ENCODE measurements around the gene PHACTR1.

The PHACTR1 gene

DNA sequence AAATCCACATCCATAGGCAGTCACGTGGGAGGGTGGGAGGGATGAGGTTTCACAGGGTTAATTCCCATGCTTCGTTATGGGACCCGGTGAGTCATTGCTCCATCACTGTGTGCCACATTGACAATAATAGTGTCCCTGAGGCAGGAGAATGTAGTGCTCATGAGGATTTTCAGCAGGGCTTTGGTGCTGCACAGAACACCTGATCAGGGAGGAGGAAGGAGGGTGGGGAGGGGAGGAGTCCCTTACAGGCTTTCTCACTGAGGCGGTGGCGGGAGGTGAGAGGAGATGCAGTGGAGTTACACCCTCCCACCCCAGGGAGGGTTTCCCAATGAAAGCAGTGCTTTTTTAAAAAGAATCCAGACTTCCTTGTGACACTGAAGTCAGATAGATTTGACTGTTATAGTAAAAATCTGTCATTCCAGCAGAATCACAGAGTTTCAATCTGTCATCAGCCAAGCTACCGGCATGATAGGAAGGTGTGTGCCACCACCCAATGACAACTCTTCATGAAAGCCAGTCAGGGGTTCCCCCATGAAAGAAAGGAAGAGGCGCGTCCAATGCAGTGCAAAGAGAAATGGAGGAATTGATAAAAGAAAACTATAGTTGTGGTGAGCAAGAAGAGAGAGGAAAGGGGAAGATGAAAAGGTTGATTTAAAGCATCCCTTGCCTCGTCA is 467.0 kb downstream of the PHACTR1 start:
- H3K4me3 ChIP-seq (ENCODE audit: low read length in 2 of 2), result no peak overlapping the region
- no peaks in the 10 kb centered on the region for H3K36me3 ChIP-seq (replicated peaks in 1 of 2; ENCODE audit: control insufficient read depth in 2 of 2, insufficient read depth in 2 of 2, low read length in 2 of 2)
- no peak overlapping the region for H2AK5ac ChIP-seq (ENCODE audit: low read depth, low read length)
- no peak overlapping the region for H3K27ac ChIP-seq (replicated peaks; ENCODE audit: low read length)
- no peak overlapping the region for H3K9ac ChIP-seq (ENCODE audit: low read depth, low read length, poor library complexity)
- H3K27me3 ChIP-seq (ENCODE audit: control insufficient read depth in 3 of 3, insufficient read depth in 3 of 3, low read depth in 1 of 3, low read length in 3 of 3), result peaks cover 0 to 6% (median 0%) of the 10 kb centered on the region in 3 experiments
- H3K4ac ChIP-seq (ENCODE audit: low read length), result no peak overlapping the region
- H3K23ac ChIP-seq (ENCODE audit: low read depth, low read length, poor library complexity), result no peak overlapping the region
- no peak overlapping the region for H3K18ac ChIP-seq (ENCODE audit: low read length)
- H3K4me1 ChIP-seq (ENCODE audit: control insufficient read depth in 2 of 2, insufficient read depth in 1 of 2, low read depth in 1 of 2, low read length in 2 of 2), result peaks cover 3 to 9% of the 10 kb centered on the region in 2 donors
- H2BK5ac ChIP-seq (ENCODE audit: low read length), result no peak overlapping the region
- H4K8ac ChIP-seq (ENCODE audit: low read depth, low read length), result no peak overlapping the region
- H4K91ac ChIP-seq (ENCODE audit: low read depth, low read length, poor library complexity), result no peak overlapping the region
- H3K9me3 ChIP-seq (replicated peaks in 1 of 2; ENCODE audit: control insufficient read depth in 2 of 2, insufficient read depth in 1 of 2, low read depth in 1 of 2, low read length in 2 of 2), result no peaks in the 10 kb centered on the region
- no peak overlapping the region for H2BK120ac ChIP-seq (ENCODE audit: low read depth, low read length)
- no CpG with 5 or more reads among the region's 9 CpGs for WGBS, 2 donors (ENCODE audit: extremely low coverage in 2 of 2, insufficient read length in 2 of 2, insufficient replicate concordance in 1 of 2)
- no peak overlapping the region for H3K4me2 ChIP-seq (ENCODE audit: insufficient read depth, low read length, poor library complexity, severe bottlenecking)
- no peak overlapping the region for H2BK15ac ChIP-seq (ENCODE audit: low read length)
- no peak for DNase-seq (ENCODE audit: low spot score)
- H3K14ac ChIP-seq (ENCODE audit: low read length), result no peak overlapping the region
- no peak overlapping the region for H2AFZ ChIP-seq (ENCODE audit: low read length)
- H2BK12ac ChIP-seq (ENCODE audit: low read length), result no peak overlapping the region
- H3K79me1 ChIP-seq (ENCODE audit: low read depth, low read length), result no peaks in the 10 kb centered on the region

DNA sequence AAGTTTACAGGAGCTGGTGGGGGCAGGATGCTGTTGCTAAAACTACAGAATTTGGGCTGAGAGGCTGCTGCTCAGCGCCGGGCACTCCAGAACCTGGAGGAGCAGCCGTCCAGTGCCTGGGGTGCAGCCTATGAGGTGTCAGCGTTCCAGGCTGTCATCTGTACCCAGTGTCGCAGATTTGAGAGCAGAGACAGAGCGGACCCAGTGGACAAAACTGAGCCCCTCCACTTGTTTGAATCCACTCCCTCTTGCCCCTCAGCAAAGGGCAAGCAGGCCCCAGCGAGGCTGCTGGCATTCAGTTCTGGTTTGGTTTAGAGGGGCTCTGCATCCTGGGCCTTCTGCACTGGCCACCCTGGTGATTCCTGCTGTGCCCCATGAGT is 467.5 kb downstream of the PHACTR1 start:
- H2AK5ac ChIP-seq (ENCODE audit: low read depth, low read length), result no peak overlapping the region
- no peak overlapping the region for H4K8ac ChIP-seq (ENCODE audit: low read depth, low read length)
- H3K9me3 ChIP-seq (replicated peaks in 1 of 2; ENCODE audit: control insufficient read depth in 2 of 2, insufficient read depth in 1 of 2, low read depth in 1 of 2, low read length in 2 of 2), result no peaks in the 10 kb centered on the region
- peaks cover 3 to 10% of the 10 kb centered on the region in 2 donors for H3K4me1 ChIP-seq (ENCODE audit: control insufficient read depth in 2 of 2, insufficient read depth in 1 of 2, low read depth in 1 of 2, low read length in 2 of 2)
- peaks cover 0 to 6% (median 0%) of the 10 kb centered on the region in 3 experiments for H3K27me3 ChIP-seq (ENCODE audit: control insufficient read depth in 3 of 3, insufficient read depth in 3 of 3, low read depth in 1 of 3, low read length in 3 of 3)
- H4K91ac ChIP-seq (ENCODE audit: low read depth, low read length, poor library complexity), result no peak overlapping the region
- no peak overlapping the region for H2BK5ac ChIP-seq (ENCODE audit: low read length)
- H2BK120ac ChIP-seq (ENCODE audit: low read depth, low read length), result no peak overlapping the region
- no peak overlapping the region for H2BK15ac ChIP-seq (ENCODE audit: low read length)
- no peak overlapping the region for H3K23ac ChIP-seq (ENCODE audit: low read depth, low read length, poor library complexity)
- H3K27ac ChIP-seq (replicated peaks; ENCODE audit: low read length), result no peak overlapping the region
- H3K36me3 ChIP-seq (replicated peaks in 1 of 2; ENCODE audit: control insufficient read depth in 2 of 2, insufficient read depth in 2 of 2, low read length in 2 of 2), result no peaks in the 10 kb centered on the region
- H3K9ac ChIP-seq (ENCODE audit: low read depth, low read length, poor library complexity), result no peak overlapping the region
- no peak overlapping the region for H2BK12ac ChIP-seq (ENCODE audit: low read length)
- H3K79me1 ChIP-seq (ENCODE audit: low read depth, low read length), result no peaks in the 10 kb centered on the region
- H3K4me3 ChIP-seq (ENCODE audit: low read length in 2 of 2), result no peak overlapping the region
- no peak for DNase-seq (ENCODE audit: low spot score)
- no peak overlapping the region for H3K18ac ChIP-seq (ENCODE audit: low read length)
- H3K14ac ChIP-seq (ENCODE audit: low read length), result no peak overlapping the region
- no peak overlapping the region for H3K4ac ChIP-seq (ENCODE audit: low read length)
- WGBS, 2 donors (ENCODE audit: extremely low coverage in 2 of 2, insufficient read length in 2 of 2, insufficient replicate concordance in 1 of 2), result no CpG with 5 or more reads among the region's 7 CpGs
- H3K4me2 ChIP-seq (ENCODE audit: insufficient read depth, low read length, poor library complexity, severe bottlenecking), result no peak overlapping the region
- H2AFZ ChIP-seq (ENCODE audit: low read length), result no peak overlapping the region

DNA sequence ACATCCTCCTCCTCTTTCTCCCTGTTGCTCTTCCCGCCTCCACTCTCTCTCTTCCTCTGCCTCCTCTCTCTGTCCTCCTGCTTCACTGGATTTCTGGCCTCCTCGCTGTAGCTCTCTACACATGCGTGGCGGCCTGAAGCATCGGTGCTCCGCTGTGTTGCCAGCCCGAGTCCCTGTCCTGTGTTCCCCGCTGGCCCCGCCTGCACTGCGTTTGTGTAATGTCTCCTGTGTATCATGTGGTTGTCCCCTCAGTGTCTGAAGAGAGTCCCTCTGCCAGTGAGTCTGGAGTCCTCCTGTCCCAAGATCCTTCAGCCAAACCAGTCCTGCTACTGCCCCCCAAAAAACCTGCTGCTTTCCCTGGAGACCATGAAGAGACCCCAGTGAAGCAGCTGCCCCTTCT is 468.0 kb downstream of the PHACTR1 start:
- Histone ChIP-seq H4K91ac (ENCODE audit: low read depth, low read length, poor library complexity) (no peak overlapping the region), H3K36me3 (replicated peaks in 1 of 2; ENCODE audit: control insufficient read depth in 2 of 2, insufficient read depth in 2 of 2, low read length in 2 of 2) (no peaks in the 10 kb centered on the region), H3K27ac (replicated peaks; ENCODE audit: low read length) (no peak overlapping the region), H2AFZ (ENCODE audit: low read length) (no peak overlapping the region), H4K8ac (ENCODE audit: low read depth, low read length) (no peak overlapping the region), H3K4me1 (ENCODE audit: control insufficient read depth in 2 of 2, insufficient read depth in 1 of 2, low read depth in 1 of 2, low read length in 2 of 2) (peaks cover 3 to 10% of the 10 kb centered on the region in 2 donors), H2BK5ac (ENCODE audit: low read length) (no peak overlapping the region), H2BK120ac (ENCODE audit: low read depth, low read length) (no peak overlapping the region), H3K23ac (ENCODE audit: low read depth, low read length, poor library complexity) (no peak overlapping the region), H3K14ac (ENCODE audit: low read length) (no peak overlapping the region), H2BK15ac (ENCODE audit: low read length) (no peak overlapping the region), H3K9ac (ENCODE audit: low read depth, low read length, poor library complexity) (no peak overlapping the region), H3K79me1 (ENCODE audit: low read depth, low read length) (no peaks in the 10 kb centered on the region), H3K27me3 (ENCODE audit: control insufficient read depth in 3 of 3, insufficient read depth in 3 of 3, low read depth in 1 of 3, low read length in 3 of 3) (peaks cover 0 to 6% (median 0%) of the 10 kb centered on the region in 3 experiments), H3K4ac (ENCODE audit: low read length) (no peak overlapping the region), H2BK12ac (ENCODE audit: low read length) (no peak overlapping the region), H3K9me3 (replicated peaks in 1 of 2; ENCODE audit: control insufficient read depth in 2 of 2, insufficient read depth in 1 of 2, low read depth in 1 of 2, low read length in 2 of 2) (no peaks in the 10 kb centered on the region), H3K4me3 (ENCODE audit: low read length in 2 of 2) (peak overlapping the region in 1 of 2 donors; percentile 22), H3K4me2 (ENCODE audit: insufficient read depth, low read length, poor library complexity, severe bottlenecking) (no peak overlapping the region), H2AK5ac (ENCODE audit: low read depth, low read length) (no peak overlapping the region), H3K18ac (ENCODE audit: low read length) (no peak overlapping the region)
- no CpG with 5 or more reads among the region's 10 CpGs for WGBS, 2 donors (ENCODE audit: extremely low coverage in 2 of 2, insufficient read length in 2 of 2, insufficient replicate concordance in 1 of 2)
- DNase-seq (ENCODE audit: low spot score), result no peak

DNA sequence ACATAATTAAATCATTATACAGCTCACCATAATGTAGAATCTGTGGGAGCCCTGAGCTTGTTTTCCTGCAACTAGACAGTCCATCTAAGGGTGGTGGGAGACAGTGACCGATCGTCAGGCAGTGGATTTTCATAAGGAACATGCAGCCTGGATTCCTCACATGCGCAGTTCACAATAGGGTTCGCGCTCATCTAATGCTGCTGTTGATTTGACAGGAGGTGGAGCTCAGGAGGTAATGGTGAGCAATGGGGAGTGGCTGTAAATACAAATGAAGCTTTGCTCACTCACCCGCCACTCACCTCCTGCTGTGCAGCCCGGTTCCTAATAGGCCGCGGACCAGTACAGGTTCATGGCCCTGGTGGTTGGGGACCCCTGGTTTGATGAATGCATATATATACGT is 470.3 kb downstream of the PHACTR1 start:
- Histone ChIP-seq H3K27ac (replicated peaks; ENCODE audit: low read length) (no peak overlapping the region), H3K9me3 (replicated peaks in 1 of 2; ENCODE audit: control insufficient read depth in 2 of 2, insufficient read depth in 1 of 2, low read depth in 1 of 2, low read length in 2 of 2) (no peaks in the 10 kb centered on the region), H2AK5ac (ENCODE audit: low read depth, low read length) (no peak overlapping the region), H3K4me3 (ENCODE audit: low read length in 2 of 2) (no peak overlapping the region), H2BK15ac (ENCODE audit: low read length) (no peak overlapping the region), H3K4me1 (ENCODE audit: control insufficient read depth in 2 of 2, insufficient read depth in 1 of 2, low read depth in 1 of 2, low read length in 2 of 2) (peaks cover 0 to 10% of the 10 kb centered on the region in 2 donors), H3K4ac (ENCODE audit: low read length) (no peak overlapping the region), H2BK120ac (ENCODE audit: low read depth, low read length) (no peak overlapping the region), H2BK12ac (ENCODE audit: low read length) (no peak overlapping the region), H3K9ac (ENCODE audit: low read depth, low read length, poor library complexity) (no peak overlapping the region), H2BK5ac (ENCODE audit: low read length) (no peak overlapping the region), H4K8ac (ENCODE audit: low read depth, low read length) (no peak overlapping the region), H3K14ac (ENCODE audit: low read length) (no peak overlapping the region), H3K79me1 (ENCODE audit: low read depth, low read length) (no peaks in the 10 kb centered on the region), H3K27me3 (ENCODE audit: control insufficient read depth in 3 of 3, insufficient read depth in 3 of 3, low read depth in 1 of 3, low read length in 3 of 3) (peaks cover 0 to 6% (median 0%) of the 10 kb centered on the region in 3 experiments), H3K23ac (ENCODE audit: low read depth, low read length, poor library complexity) (no peak overlapping the region), H3K4me2 (ENCODE audit: insufficient read depth, low read length, poor library complexity, severe bottlenecking) (no peak overlapping the region), H3K36me3 (replicated peaks in 1 of 2; ENCODE audit: control insufficient read depth in 2 of 2, insufficient read depth in 2 of 2, low read length in 2 of 2) (no peaks in the 10 kb centered on the region), H2AFZ (ENCODE audit: low read length) (no peak overlapping the region), H4K91ac (ENCODE audit: low read depth, low read length, poor library complexity) (no peak overlapping the region), H3K18ac (ENCODE audit: low read length) (no peak overlapping the region)
- WGBS, 2 donors (ENCODE audit: extremely low coverage in 2 of 2, insufficient read length in 2 of 2, insufficient replicate concordance in 1 of 2), result no CpG with 5 or more reads among the region's 10 CpGs
- DNase-seq (ENCODE audit: low spot score), result no peak
